ENCODE data around the gene ATP13A3.

- no peak for TF ChIP-seq CTCF (conservative IDR thresholded peaks at IDR 0.05; ENCODE audit: low read depth in 2 of 2)
- no peak for TF ChIP-seq ZNF331 (CRISPR knock-in tag; IDR thresholded peaks at IDR 0.05; ENCODE audit: low read depth)
These were observed 126.2 kb downstream of the ATP13A3 start for GRCh38 chr3:194360568-194360967.
